Measurements from ENCODE around the gene SUPT4H1.

DNA sequence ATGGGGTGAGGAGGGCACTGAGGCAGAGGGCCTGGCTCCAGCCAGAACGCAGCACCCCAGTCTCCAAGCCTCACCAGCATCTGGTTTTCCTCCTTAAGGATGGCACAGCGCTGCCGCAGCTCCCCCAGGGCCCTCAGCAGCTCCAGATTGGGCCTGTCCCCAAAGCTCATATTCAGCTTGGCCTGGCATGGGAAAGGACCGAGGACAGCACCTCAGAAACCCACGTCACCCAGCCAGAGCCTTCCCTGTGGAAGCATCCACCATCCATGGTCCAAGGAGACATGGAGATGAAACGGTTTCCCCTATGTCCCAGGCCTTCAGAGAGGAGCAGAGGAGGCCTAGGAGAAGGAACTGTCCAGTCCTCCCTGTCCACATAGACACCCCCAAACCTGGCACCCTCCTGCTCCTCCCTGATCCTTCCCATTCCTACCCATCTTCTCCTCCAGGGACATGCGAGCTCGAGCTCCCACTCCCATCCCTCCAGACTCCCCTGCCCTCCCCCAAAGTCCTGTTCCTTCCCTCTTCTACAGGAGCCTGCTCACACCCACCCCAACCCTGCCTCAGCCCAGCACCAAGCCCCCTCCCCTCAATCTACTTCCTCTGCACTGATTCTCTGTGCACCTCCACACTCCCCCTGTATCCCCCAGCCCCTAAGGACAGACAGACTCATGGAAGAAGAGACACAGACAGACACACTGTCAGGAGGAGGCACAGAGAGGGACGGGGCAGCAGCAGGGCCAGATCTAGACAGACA, 25.2 kb downstream of the SUPT4H1 start:
- TF ChIP-seq YY1 (IDR thresholded peaks at IDR 0.05; ENCODE audit: low read depth) (no peak), EP300 (IDR thresholded peaks at IDR 0.05; ENCODE audit: borderline replicate concordance) (no peak), RAD21 (IDR thresholded peaks at IDR 0.05; ENCODE audit: low read depth) (no peak), TAF1 (IDR thresholded peaks at IDR 0.05; ENCODE audit: low read depth) (no peak), FOXM1 (IDR thresholded peaks at IDR 0.05; ENCODE audit: borderline replicate concordance, low read depth) (no peak), TEAD4 (IDR thresholded peaks at IDR 0.05) (no peak), CEBPB (IDR thresholded peaks at IDR 0.05) (no peak), EGR1 (IDR thresholded peaks at IDR 0.05) (no peak), NFIC (IDR thresholded peaks at IDR 0.05) (no peak)
- TF ChIP-seq, protein P1, sequence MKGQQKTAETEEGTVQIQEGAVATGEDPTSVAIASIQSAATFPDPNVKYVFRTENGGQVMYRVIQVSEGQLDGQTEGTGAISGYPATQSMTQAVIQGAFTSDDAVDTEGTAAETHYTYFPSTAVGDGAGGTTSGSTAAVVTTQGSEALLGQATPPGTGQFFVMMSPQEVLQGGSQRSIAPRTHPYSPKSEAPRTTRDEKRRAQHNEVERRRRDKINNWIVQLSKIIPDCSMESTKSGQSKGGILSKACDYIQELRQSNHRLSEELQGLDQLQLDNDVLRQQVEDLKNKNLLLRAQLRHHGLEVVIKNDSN (IDR thresholded peaks at IDR 0.05) = no peak
- TF ChIP-seq, protein P2, sequence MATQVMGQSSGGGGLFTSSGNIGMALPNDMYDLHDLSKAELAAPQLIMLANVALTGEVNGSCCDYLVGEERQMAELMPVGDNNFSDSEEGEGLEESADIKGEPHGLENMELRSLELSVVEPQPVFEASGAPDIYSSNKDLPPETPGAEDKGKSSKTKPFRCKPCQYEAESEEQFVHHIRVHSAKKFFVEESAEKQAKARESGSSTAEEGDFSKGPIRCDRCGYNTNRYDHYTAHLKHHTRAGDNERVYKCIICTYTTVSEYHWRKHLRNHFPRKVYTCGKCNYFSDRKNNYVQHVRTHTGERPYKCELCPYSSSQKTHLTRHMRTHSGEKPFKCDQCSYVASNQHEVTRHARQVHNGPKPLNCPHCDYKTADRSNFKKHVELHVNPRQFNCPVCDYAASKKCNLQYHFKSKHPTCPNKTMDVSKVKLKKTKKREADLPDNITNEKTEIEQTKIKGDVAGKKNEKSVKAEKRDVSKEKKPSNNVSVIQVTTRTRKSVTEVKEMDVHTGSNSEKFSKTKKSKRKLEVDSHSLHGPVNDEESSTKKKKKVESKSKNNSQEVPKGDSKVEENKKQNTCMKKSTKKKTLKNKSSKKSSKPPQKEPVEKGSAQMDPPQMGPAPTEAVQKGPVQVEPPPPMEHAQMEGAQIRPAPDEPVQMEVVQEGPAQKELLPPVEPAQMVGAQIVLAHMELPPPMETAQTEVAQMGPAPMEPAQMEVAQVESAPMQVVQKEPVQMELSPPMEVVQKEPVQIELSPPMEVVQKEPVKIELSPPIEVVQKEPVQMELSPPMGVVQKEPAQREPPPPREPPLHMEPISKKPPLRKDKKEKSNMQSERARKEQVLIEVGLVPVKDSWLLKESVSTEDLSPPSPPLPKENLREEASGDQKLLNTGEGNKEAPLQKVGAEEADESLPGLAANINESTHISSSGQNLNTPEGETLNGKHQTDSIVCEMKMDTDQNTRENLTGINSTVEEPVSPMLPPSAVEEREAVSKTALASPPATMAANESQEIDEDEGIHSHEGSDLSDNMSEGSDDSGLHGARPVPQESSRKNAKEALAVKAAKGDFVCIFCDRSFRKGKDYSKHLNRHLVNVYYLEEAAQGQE (IDR thresholded peaks at IDR 0.05; ENCODE audit: low read depth) = peak; percentile 47; the same call in 1 of the 2 replicates

Data from Ishikawa (cell line).